Fibroblast of lung (primary cell): ENCODE measurements around the gene EYS. TPM values are rescaled to one million over a fixed set of nuclear protein-coding genes. Genes with fewer than 3 reads are reported as not detected.

ENCODE experiments used
- DNase-seq, 2 donors: peaks; one replicate each; pipeline versions ENCODE4 v3.0.0 to v3.0.0-alpha.2; 2010; ENCODE audit warnings: low read depth in 2 of 2
- H2AFZ ChIP-seq: 2 replicates; pipeline ENCODE4 v1.5.1; 2012; ENCODE audit warnings: low read length, control low read depth, inconsistent platforms
- H3K27ac ChIP-seq: 2 replicates; pipeline ENCODE4 v1.5.1; 2011; ENCODE audit warnings: low read length, control low read depth; ENCODE audit not compliant: insufficient read depth
- H3K27me3 ChIP-seq: 2 replicates; pipeline ENCODE4 v1.5.1; 2011; ENCODE audit warnings: mild to moderate bottlenecking, low read length; ENCODE audit not compliant: control insufficient read depth, insufficient read depth
- H3K36me3 ChIP-seq: 2 replicates; pipeline ENCODE4 v1.5.1; 2011; ENCODE audit warnings: low read length; ENCODE audit not compliant: control insufficient read depth, insufficient read depth
- H3K4me1 ChIP-seq: 2 replicates; pipeline ENCODE4 v1.5.1; 2011; ENCODE audit warnings: low read length; ENCODE audit not compliant: control insufficient read depth, insufficient read depth; ENCODE audit errors: extremely low read depth
- H3K4me2 ChIP-seq: 2 replicates; pipeline ENCODE4 v1.5.1; 2011; ENCODE audit warnings: low read length, control low read depth; ENCODE audit not compliant: insufficient read depth; ENCODE audit errors: extremely low read depth
- H3K4me3 ChIP-seq, 4 experiments: fragments of 200-600 bp in 1 of 4; sonication (generic) in 1 of 4; replicated peaks in 1 of 4; 2 replicates each; pipeline ENCODE4 v1.5.1; 2011 to 2016; ENCODE audit warnings: low read length in 4 of 4, low read depth in 3 of 4, mild to moderate bottlenecking in 3 of 4, control low read depth in 2 of 4, inconsistent platforms in 1 of 4, mixed read lengths in 1 of 4; ENCODE audit not compliant: insufficient read depth in 1 of 4; ENCODE audit errors: control extremely low read depth in 1 of 4
- H3K79me2 ChIP-seq: 2 replicates; pipeline ENCODE4 v1.5.1; 2012; ENCODE audit warnings: mild to moderate bottlenecking, low read length, inconsistent platforms; ENCODE audit not compliant: control insufficient read depth, insufficient read depth
- H3K9ac ChIP-seq: 2 replicates; pipeline ENCODE4 v1.5.1; 2011; ENCODE audit warnings: mild to moderate bottlenecking, low read length, control low read depth; ENCODE audit not compliant: insufficient read depth
- H3K9me3 ChIP-seq: 2 replicates; pipeline ENCODE4 v1.5.1; 2012; ENCODE audit warnings: low read depth, low read length; ENCODE audit not compliant: control insufficient read depth, insufficient read depth
- H4K20me1 ChIP-seq: 2 replicates; pipeline ENCODE4 v1.5.1; 2011; ENCODE audit warnings: low read length; ENCODE audit not compliant: control insufficient read depth, insufficient read depth; ENCODE audit errors: extremely low read depth
- EZH2 ChIP-seq: IDR thresholded peaks from 2 replicates; pipeline ENCODE4 v1.5.1; 2012; ENCODE audit warnings: low read length, control low read depth, mild to moderate bottlenecking; ENCODE audit errors: missing control alignments
- polyA plus RNA-seq, 2 donors: library from polyadenylated mRNA; depleted of rRNA in 1 of 2; stranded (reverse) in 1 of 2; unstranded in 1 of 2; fragments of >200 nt; gene quantifications; 2 replicates each; pipeline ENCODE4 v1.2.1, GENCODE V29; 2011 to 2012; ENCODE audit warnings: missing spikeins in 1 of 2
- total RNA-seq: library from RNA; depleted of rRNA; stranded (reverse); fragments of >200 nt; gene quantifications from 2 replicates; pipeline ENCODE4 v1.2.1, GENCODE V29; 2014
- TF ChIP-seq, protein P1 (sequence below), 2 donors: IDR thresholded peaks in 1 of 2; conservative IDR thresholded peaks in 1 of 2; 1 replicate in 1 of 2; 2 replicates in 1 of 2; pipeline ENCODE4 v1.5.1; 2011 to 2012; ENCODE audit warnings: low read length in 2 of 2, control low read depth in 1 of 2, inconsistent platforms in 1 of 2, low read depth in 1 of 2, mild to moderate bottlenecking in 1 of 2

The EYS gene
- total and polyA plus RNA-seq, 2 donors (not counting 1 experiment from before 2014, with no cell fraction given), result under 0.01 TPM; not detected in 1

DNA sequence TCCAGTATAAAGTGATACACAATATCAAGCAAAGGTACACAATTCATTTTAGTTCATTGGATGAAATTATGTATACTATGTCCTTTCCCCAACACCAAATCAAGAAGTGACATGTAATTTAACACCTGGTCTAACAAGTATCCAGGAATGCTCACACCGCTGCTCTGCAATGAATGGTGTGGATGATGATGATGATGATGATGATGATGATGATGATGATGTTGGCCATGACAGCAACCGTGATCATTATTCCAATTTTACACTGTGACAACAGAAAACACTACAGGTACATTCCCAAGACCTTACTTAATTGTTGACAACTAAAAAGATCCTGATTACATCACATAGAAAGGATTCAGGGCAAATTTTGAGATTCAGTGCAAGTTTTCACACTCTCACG is 1449.4 kb downstream of the EYS start:
- no peak overlapping the region for H3K4me3 ChIP-seq
- TF ChIP-seq, protein P1, sequence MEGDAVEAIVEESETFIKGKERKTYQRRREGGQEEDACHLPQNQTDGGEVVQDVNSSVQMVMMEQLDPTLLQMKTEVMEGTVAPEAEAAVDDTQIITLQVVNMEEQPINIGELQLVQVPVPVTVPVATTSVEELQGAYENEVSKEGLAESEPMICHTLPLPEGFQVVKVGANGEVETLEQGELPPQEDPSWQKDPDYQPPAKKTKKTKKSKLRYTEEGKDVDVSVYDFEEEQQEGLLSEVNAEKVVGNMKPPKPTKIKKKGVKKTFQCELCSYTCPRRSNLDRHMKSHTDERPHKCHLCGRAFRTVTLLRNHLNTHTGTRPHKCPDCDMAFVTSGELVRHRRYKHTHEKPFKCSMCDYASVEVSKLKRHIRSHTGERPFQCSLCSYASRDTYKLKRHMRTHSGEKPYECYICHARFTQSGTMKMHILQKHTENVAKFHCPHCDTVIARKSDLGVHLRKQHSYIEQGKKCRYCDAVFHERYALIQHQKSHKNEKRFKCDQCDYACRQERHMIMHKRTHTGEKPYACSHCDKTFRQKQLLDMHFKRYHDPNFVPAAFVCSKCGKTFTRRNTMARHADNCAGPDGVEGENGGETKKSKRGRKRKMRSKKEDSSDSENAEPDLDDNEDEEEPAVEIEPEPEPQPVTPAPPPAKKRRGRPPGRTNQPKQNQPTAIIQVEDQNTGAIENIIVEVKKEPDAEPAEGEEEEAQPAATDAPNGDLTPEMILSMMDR (conservative IDR thresholded peaks at IDR 0.05 in 1 of 2, IDR thresholded peaks at IDR 0.05 in 1 of 2; ENCODE audit: low read depth in 1 of 2, low read length in 2 of 2), result no peak
- no peak for TF ChIP-seq EZH2

DNA sequence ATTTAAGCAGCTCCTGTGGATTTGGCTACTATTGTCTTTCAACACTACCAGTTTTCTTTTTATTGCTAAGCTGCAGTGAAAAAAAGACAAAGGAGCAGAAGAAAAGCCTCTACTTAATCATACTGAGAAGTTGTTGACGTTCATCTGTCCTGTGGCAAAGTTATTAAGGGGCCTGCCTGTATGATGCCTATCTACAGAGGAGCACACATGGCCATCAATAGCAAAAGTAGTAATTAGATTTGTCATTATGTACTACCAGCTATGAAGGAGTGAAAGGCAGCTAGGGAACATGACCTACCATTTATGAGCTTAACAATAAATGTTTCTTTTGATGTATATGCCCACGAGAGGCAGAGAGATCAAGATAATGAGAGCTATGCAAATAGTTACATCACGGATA is 1450.5 kb downstream of the EYS start:
- H3K9me3 ChIP-seq, result no peaks in the 10 kb centered on the region
- H3K9ac ChIP-seq, result no peak overlapping the region
- no peaks in the 10 kb centered on the region for H3K4me1 ChIP-seq
- no peaks in the 10 kb centered on the region for H3K36me3 ChIP-seq
- no peaks in the 10 kb centered on the region for H3K27me3 ChIP-seq
- no peak overlapping the region for H2AFZ ChIP-seq
- TF ChIP-seq, protein P1 (conservative IDR thresholded peaks at IDR 0.05 in 1 of 2, IDR thresholded peaks at IDR 0.05 in 1 of 2; ENCODE audit: low read depth in 1 of 2, low read length in 2 of 2), result no peak
- no peak for TF ChIP-seq EZH2
- H3K27ac ChIP-seq, result no peak overlapping the region
- H3K79me2 ChIP-seq, result no peaks in the 10 kb centered on the region
- H3K4me3 ChIP-seq, result no peak overlapping the region
- no peak for DNase-seq
- no peaks in the 10 kb centered on the region for H4K20me1 ChIP-seq
- H3K4me2 ChIP-seq, result no peak overlapping the region

More for the DNA sequence above, 1449.4 kb downstream of the EYS start:
- no peak for DNase-seq
- H4K20me1 ChIP-seq, result no peaks in the 10 kb centered on the region
- H3K27me3 ChIP-seq, result no peaks in the 10 kb centered on the region
- no peaks in the 10 kb centered on the region for H3K36me3 ChIP-seq
- H3K27ac ChIP-seq, result no peak overlapping the region
- no peaks in the 10 kb centered on the region for H3K79me2 ChIP-seq
- H3K4me1 ChIP-seq, result no peaks in the 10 kb centered on the region
- H2AFZ ChIP-seq, result no peak overlapping the region
- H3K9ac ChIP-seq, result no peak overlapping the region
- H3K4me2 ChIP-seq, result no peak overlapping the region
- H3K9me3 ChIP-seq, result no peaks in the 10 kb centered on the region

DNA sequence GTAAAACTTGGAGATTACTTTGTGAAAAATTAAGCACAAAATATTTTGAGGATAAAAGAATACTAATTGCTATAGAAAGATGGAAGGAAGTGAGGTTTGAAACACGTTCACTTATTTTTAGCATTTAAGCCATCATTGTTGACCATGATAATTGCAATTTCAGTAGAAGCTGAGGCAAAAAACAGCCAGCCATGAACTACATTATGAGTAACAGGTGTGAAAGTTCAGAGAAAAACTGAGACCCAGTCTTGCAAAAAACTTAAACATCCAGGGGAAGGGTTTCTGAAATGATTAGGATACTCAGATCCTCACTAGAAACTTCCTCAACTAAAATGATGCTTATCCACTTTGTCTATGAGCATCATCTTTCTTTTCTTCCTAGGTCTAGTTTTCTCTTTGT is 1452.0 kb downstream of the EYS start:
- Histone ChIP-seq H3K27ac (no peak overlapping the region), H3K4me3 (no peak overlapping the region), H3K4me1 (no peaks in the 10 kb centered on the region), H2AFZ (no peak overlapping the region), H3K4me2 (no peak overlapping the region), H3K36me3 (no peaks in the 10 kb centered on the region), H3K27me3 (no peaks in the 10 kb centered on the region), H3K79me2 (no peaks in the 10 kb centered on the region), H4K20me1 (no peaks in the 10 kb centered on the region), H3K9ac (no peak overlapping the region), H3K9me3 (no peaks in the 10 kb centered on the region)
- TF ChIP-seq, protein P1 (conservative IDR thresholded peaks at IDR 0.05 in 1 of 2, IDR thresholded peaks at IDR 0.05 in 1 of 2; ENCODE audit: low read depth in 1 of 2, low read length in 2 of 2), result no peak
- no peak for TF ChIP-seq EZH2
- DNase-seq, result no peak
